PC-3 (cell line): ENCODE measurements around the gene TMEM178B. TPM values are rescaled to one million over a fixed set of nuclear protein-coding genes. Genes with fewer than 3 reads are reported as not detected.
A peak's percentile ranks its signal among the peaks of the same experiment; 100 is the strongest.

Source experiments
- ATAC-seq: fragments of 200-7000 bp; cut with Tn5 transposase; 2 replicates; pipeline ENCODE4 v1.9.1; 2020; ENCODE audit warnings: mild to moderate bottlenecking, moderate library complexity
- BruUV-seq: library from RNA; stranded (reverse); fragments of 400-500 nt; replicated peaks from 2 replicates; lab custom pipeline; 2021; lab: Mats Ljungman, UMichigan
- CTCF ChIA-PET: fragments of 300-600 bp; sonication (Branson Sonifier 250); formaldehyde crosslinking; loops from one replicate; lab custom pipeline; 2022; ENCODE audit warnings: antibody characterized with exemption; lab: Charles Lee
- POLR2A ChIA-PET: fragments of 300-600 bp; sonication (Branson Sonifier 250); formaldehyde crosslinking; loops from one replicate; lab custom pipeline; 2022; ENCODE audit warnings: antibody characterized with exemption; ENCODE audit not compliant: unreplicated experiment; lab: Charles Lee
- DNase-seq: peaks from one replicate; pipeline ENCODE4 v3.0.0-alpha.2; 2015
- H2AFZ ChIP-seq: fragments of 300-600 bp; sonication (generic); 2 replicates; pipeline ENCODE4 v1.6.0; 2016; ENCODE audit warnings: antibody characterized with exemption, low read length
- H3F3A ChIP-seq: fragments of 300-600 bp; sonication (generic); one replicate; pipeline ENCODE4 v1.6.0; 2017; ENCODE audit warnings: antibody characterized with exemption, low read length, control low read depth, mild to moderate bottlenecking; ENCODE audit not compliant: unreplicated experiment
- H3K27ac ChIP-seq: fragments of 300-600 bp; sonication (generic); 2 replicates; pipeline ENCODE4 v1.5.1; 2016; ENCODE audit warnings: mild to moderate bottlenecking, low read length
- H3K27me3 ChIP-seq: fragments of 300-600 bp; sonication (generic); 2 replicates; pipeline ENCODE4 v1.6.1; 2016; ENCODE audit warnings: low read length, mixed read lengths
- H3K36me3 ChIP-seq: fragments of 300-600 bp; sonication (generic); 2 replicates; pipeline ENCODE4 v1.6.1; 2016; ENCODE audit warnings: low read depth, mixed run types, low read length, mixed read lengths
- H3K4me1 ChIP-seq: fragments of 300-600 bp; sonication (generic); 2 replicates; pipeline ENCODE4 v1.5.1; 2016; ENCODE audit warnings: low read length; ENCODE audit not compliant: insufficient read depth
- H3K4me2 ChIP-seq: fragments of 300-600 bp; sonication (generic); 2 replicates; pipeline ENCODE4 v1.6.0; 2016; ENCODE audit warnings: low read length
- H3K4me3 ChIP-seq: fragments of 300-600 bp; sonication (generic); 2 replicates; pipeline ENCODE4 v1.5.1; 2016; ENCODE audit warnings: mild to moderate bottlenecking, low read length, mixed read lengths
- H3K79me2 ChIP-seq: fragments of 300-600 bp; sonication (generic); 2 replicates; pipeline ENCODE4 v1.6.1; 2017; ENCODE audit warnings: low read length, mixed read lengths
- H3K9ac ChIP-seq: fragments of 300-600 bp; sonication (generic); 2 replicates; pipeline ENCODE4 v1.6.0; 2016; ENCODE audit warnings: mild to moderate bottlenecking, low read length
- H3K9me2 ChIP-seq: fragments of 300-600 bp; sonication (generic); replicated peaks from 2 replicates; pipeline ENCODE4 v1.6.1; 2016; ENCODE audit warnings: mixed run types, low read length, mixed read lengths
- H3K9me3 ChIP-seq: fragments of 300-600 bp; sonication (generic); 2 replicates; pipeline ENCODE4 v1.6.1; 2016; ENCODE audit warnings: low read length, mixed read lengths
- H4K20me1 ChIP-seq: fragments of 300-600 bp; sonication (generic); 2 replicates; pipeline ENCODE4 v1.6.1; 2016; ENCODE audit warnings: low read length, mixed read lengths
- EZH2 ChIP-seq: fragments of 300-600 bp; sonication (generic); IDR thresholded peaks from one replicate; pipeline ENCODE4 v1.6.1; 2017; ENCODE audit warnings: antibody characterized with exemption, mild to moderate bottlenecking, low read length; ENCODE audit not compliant: unreplicated experiment
- EZH2phosphoT487 ChIP-seq: fragments of 300-600 bp; sonication (generic); IDR thresholded peaks from 2 replicates; pipeline ENCODE4 v1.6.1; 2018; ENCODE audit warnings: mild to moderate bottlenecking, antibody characterized with exemption, low read length, borderline replicate concordance
- intact Hi-C: fragments of 100-400 bp; cut with micrococcal nuclease; formaldehyde crosslinking; loops from 2 replicates; pipeline ENCODE4 v1.9.0; 2023
- total RNA-seq: library from RNA; depleted of rRNA; stranded (reverse); fragments of >200 nt; gene quantifications from 2 replicates; pipeline ENCODE4 v1.2.3, GENCODE V29; 2014
- TF ChIP-seq, protein P1 (sequence below): fragments of 300-600 bp; sonication (generic); conservative IDR thresholded peaks from 2 replicates; pipeline ENCODE4 v1.5.1; 2017; ENCODE audit warnings: antibody characterized with exemption, low read depth, mild to moderate bottlenecking, low read length

Gene TMEM178B
- total RNA-seq, 1 experiment from 2014 or later, result 0.29 TPM

DNA sequence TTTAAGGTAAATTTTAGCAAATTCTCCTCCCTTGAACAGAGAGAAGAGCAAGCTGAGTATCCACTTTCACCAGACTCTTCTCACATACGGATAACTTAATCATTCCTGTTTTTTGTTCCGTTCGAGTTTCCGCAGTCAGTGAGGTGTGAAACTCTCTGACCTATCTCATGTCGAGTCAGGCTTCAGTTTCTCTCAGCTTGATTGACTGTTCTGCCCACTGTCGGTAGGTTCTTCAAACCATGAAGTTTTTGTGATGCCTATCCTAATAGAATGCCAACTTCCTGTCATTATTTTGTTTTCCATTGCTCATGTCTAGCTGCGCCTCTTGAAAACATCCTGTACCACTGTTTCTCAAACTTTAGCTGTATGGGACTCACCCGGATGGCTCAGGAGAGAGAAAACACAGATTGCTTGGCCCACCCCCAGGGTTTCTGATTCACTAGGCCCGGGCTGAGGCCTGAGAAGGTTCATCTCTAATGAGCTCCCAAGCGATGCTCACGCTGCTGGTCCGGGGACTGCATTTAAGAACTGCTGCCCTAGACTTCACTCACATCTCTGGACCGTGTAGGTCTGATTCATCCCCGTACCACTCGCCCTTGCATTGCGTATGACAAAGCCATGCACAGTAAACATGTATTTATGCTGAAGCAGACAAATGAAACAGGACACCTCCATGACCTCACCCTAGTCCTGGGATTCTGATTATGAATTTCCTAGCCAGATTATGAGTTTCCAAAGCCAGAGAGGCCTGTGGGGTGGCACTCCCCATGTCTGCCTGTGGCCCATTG, 269.0 kb downstream of the TMEM178B start:
- peak; percentile 79 for ATAC-seq
- POLR2A ChIA-PET, result no interaction called here
- intact Hi-C loops, result no loop called here
- Histone ChIP-seq H3K36me3 (no peaks in the 10 kb centered on the region), H3K4me1 (no peaks in the 10 kb centered on the region), H4K20me1 (no peaks in the 10 kb centered on the region), H3K9me3 (no peaks in the 10 kb centered on the region), H2AFZ (no peak overlapping the region), H3F3A (no peaks in the 10 kb centered on the region), H3K4me3 (no peak overlapping the region), H3K4me2 (no peak overlapping the region), H3K9ac (no peak overlapping the region), H3K27ac (no peak overlapping the region), H3K9me2 (no peaks in the 10 kb centered on the region), H3K27me3 (peaks cover 69% of the 10 kb centered on the region), H3K79me2 (no peaks in the 10 kb centered on the region)
- CTCF ChIA-PET, result no interaction called here
- peak; percentile 58 for DNase-seq
- BruUV-seq, result no TSS peak
- TF ChIP-seq EZH2phosphoT487 (no peak), EZH2 (no peak)
- TF ChIP-seq, protein P1, sequence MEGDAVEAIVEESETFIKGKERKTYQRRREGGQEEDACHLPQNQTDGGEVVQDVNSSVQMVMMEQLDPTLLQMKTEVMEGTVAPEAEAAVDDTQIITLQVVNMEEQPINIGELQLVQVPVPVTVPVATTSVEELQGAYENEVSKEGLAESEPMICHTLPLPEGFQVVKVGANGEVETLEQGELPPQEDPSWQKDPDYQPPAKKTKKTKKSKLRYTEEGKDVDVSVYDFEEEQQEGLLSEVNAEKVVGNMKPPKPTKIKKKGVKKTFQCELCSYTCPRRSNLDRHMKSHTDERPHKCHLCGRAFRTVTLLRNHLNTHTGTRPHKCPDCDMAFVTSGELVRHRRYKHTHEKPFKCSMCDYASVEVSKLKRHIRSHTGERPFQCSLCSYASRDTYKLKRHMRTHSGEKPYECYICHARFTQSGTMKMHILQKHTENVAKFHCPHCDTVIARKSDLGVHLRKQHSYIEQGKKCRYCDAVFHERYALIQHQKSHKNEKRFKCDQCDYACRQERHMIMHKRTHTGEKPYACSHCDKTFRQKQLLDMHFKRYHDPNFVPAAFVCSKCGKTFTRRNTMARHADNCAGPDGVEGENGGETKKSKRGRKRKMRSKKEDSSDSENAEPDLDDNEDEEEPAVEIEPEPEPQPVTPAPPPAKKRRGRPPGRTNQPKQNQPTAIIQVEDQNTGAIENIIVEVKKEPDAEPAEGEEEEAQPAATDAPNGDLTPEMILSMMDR, result no peak

DNA sequence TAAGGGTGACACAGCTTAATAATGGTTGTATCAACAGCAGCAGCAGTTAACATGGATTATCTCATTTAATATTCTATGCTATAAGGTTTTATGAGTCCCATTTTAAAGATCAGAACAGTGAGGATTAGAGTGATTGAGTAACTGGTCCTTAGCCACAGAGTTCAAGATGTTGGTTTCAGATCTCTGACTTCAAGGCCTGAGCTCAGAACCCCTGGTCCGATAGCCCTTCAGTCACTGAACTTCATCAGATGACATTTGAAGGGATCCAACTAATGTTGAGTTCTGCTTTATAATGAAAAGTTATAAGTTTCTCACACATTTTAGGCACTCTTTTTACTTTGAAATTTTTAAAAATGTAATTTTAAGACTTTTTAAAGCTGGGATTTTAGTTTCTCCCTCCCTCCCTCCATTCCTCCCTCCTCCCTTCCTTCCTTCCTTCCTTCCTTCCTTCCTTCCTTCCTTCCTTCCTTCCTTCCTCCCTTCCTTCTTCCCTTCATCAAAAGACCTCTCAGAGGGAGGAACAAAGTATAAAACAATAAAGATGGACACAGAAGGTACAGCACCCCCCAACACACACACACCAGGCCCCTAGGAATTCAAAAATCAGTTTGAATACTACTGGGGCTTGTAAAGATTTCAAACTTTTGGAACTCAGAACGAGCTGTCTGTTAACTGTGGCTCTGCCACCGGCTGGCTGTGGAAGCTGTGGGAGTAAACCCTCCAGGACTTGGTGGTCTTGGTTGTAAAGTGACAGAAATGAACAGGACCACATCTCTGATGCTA, 270.5 kb downstream of the TMEM178B start:
- ATAC-seq (no peak), DNase-seq (no peak)
- TF ChIP-seq EZH2, result no peak
- no peak for TF ChIP-seq EZH2phosphoT487
- TF ChIP-seq, protein P1, result no peak
- intact Hi-C loops, result no loop called here
- Histone ChIP-seq H3K9ac (no peak overlapping the region), H3K79me2 (no peaks in the 10 kb centered on the region), H3K9me3 (no peaks in the 10 kb centered on the region), H3F3A (no peaks in the 10 kb centered on the region), H4K20me1 (no peaks in the 10 kb centered on the region), H3K4me1 (no peaks in the 10 kb centered on the region), H3K4me3 (no peak overlapping the region), H3K27me3 (peaks cover 82% of the 10 kb centered on the region), H3K27ac (no peak overlapping the region), H2AFZ (no peak overlapping the region), H3K9me2 (no peaks in the 10 kb centered on the region), H3K4me2 (no peak overlapping the region), H3K36me3 (no peaks in the 10 kb centered on the region)
- ChIA-PET CTCF (no interaction called here), POLR2A (no interaction called here)
- no TSS peak for BruUV-seq

DNA sequence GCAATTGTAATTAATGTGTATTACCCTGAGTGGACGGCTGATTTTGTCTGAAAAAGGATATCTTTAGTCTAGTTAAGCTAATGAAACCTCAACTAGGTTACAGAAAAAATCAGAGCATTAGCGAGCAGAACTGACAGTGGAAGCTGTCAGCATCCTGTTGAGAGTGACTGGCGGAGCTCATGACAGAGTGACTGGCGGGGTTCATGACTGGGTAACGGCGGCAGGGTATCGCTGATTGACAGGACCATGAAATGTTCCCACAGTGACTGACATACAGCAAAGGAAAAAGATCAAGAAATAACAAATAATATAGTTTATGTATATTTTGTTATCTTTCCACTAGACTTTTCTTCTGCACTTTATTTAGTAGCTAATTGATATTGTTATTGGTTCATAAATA, 274.9 kb downstream of the TMEM178B start:
- H3K36me3 ChIP-seq, result no peaks in the 10 kb centered on the region
- H3F3A ChIP-seq, result no peaks in the 10 kb centered on the region
- H4K20me1 ChIP-seq, result no peaks in the 10 kb centered on the region
- no peaks in the 10 kb centered on the region for H3K4me1 ChIP-seq
- no peaks in the 10 kb centered on the region for H3K9me3 ChIP-seq
- no peak overlapping the region for H3K27ac ChIP-seq
- POLR2A ChIA-PET, result no interaction called here
- H3K4me2 ChIP-seq, result no peak overlapping the region
- TF ChIP-seq EZH2phosphoT487, result no peak
- TF ChIP-seq, protein P1, result no peak
- TF ChIP-seq EZH2, result no peak
- H3K9me2 ChIP-seq, result no peaks in the 10 kb centered on the region
- H3K79me2 ChIP-seq, result no peaks in the 10 kb centered on the region
- H3K27me3 ChIP-seq, result peaks cover 64% of the 10 kb centered on the region
- intact Hi-C loops, result no loop called here
- ATAC-seq (no peak), DNase-seq (no peak)
- H3K4me3 ChIP-seq, result no peak overlapping the region
- CTCF ChIA-PET, result no interaction called here
- no TSS peak for BruUV-seq
- no peak overlapping the region for H3K9ac ChIP-seq
- H2AFZ ChIP-seq, result no peak overlapping the region
